GM20000 (cell line): ENCODE results near the gene CPB2.

Experiments
- DNase-seq: peaks from one replicate; pipeline ENCODE4 v3.0.0; 2012; ENCODE audit warnings: low spot score
- CTCF ChIP-seq: IDR thresholded peaks from 2 replicates; pipeline ENCODE4 v1.5.1; 2012; ENCODE audit warnings: mild to moderate bottlenecking, control low read depth; ENCODE audit errors: extremely low read depth, missing control alignments

The CPB2 gene

DNA sequence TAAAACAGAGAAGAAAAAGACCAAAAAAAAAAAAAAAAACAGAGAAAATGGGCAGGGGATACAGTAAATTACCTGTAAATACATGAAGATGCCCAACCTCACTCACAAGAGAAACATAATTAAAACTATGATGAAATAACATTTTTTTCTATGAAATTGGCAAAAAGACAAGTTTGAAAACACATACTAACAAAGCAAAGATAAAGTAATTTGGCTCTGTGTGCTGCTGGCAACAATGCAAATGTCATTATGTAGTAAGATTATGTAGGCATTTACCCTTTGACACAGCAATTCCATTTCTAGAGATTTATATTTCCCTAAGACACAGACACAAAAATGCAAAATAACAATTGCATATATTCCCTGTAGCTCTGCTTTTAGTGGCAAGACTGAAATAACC, 72.5 kb downstream of the CPB2 start:
- no peak for TF ChIP-seq CTCF
- DNase-seq, result no peak

GRCh38 chr13:46031581-46032263, 73.1 kb downstream of the CPB2 start:
- no peak for DNase-seq
- no peak for TF ChIP-seq CTCF

- TF ChIP-seq CTCF, result no peak
- DNase-seq, result no peak
Observed at GRCh38 chr13:46025157-46025556, 79.7 kb downstream of the CPB2 start.

GRCh38 chr13:46022481-46022880, 82.4 kb downstream of the CPB2 start:
- DNase-seq, result no peak
- TF ChIP-seq CTCF, result no peak

DNA sequence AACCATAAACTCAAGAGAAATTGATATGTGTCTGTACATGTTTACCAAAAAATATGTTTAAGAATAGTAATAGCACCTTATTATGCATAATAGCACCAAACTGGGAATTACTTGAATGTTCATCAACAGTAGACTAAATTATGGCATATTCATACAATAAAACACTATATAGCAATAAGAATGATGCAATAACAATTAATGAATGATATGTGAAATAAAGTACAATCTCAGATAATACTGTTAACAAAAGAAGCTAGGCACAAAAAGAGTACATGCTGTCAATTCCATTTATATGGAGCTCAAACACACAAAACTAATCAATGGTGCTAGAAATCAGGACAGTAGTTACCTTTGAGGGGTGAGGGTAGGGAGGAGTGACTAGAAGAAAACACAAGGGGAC, 88.6 kb downstream of the CPB2 start:
- no peak for DNase-seq
- no peak for TF ChIP-seq CTCF

- DNase-seq, result no peak
- TF ChIP-seq CTCF, result no peak
Observed at GRCh38 chr13:46015366-46015765, 89.5 kb downstream of the CPB2 start.

- no peak for TF ChIP-seq CTCF
- no peak for DNase-seq
Observed at GRCh38 chr13:46012404-46012803, 92.4 kb downstream of the CPB2 start.
